IPS DF 4.7 (cell line): Measurements from ENCODE around the gene CRLF1.

Source experiments
- DNase-seq: peaks from one replicate; pipeline ENCODE4 v3.0.0-alpha.2; 2013; ENCODE audit warnings: low spot score; ENCODE audit errors: extremely low read depth

Gene CRLF1

DNA sequence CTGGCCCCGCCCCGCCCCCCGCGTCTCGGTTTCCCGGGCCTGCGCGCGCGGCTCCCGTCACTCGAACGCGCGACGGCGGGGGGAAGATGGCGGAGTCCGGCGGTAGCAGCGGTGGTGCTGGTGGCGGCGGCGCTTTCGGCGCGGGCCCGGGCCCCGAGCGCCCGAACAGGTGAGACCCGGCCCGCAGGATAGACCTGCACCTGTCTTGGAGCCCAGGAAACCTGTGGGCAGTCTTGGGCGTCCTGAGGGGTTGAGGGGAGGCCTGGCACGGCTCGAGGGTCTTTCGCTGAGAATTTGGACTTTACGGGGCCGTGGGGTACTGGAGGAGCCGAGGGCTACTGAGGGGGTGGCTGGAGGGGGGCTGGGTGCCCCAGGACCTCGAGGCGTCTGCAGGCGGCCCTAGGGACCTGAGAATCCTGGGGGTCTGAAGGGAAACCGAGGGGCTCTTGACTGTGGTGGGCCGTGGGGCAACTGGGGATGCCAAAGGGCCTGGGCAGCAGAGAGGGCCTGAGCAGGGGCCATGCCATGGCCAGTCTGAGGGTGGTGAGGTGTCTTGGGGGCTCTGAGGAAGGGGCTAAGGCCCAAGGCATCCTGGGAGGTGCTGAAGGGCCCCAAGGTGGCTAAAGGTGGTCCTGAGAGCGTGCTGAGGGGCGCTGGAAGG is 30.5 kb upstream of the CRLF1 start, which contains the start of gene KLHL26:
KLHL26 (plus strand) TSS at position 60 of the 661 bp plus-strand sequence; CDS start at position 87, 27 bp downstream.
- DNase-seq = no peak

DNA sequence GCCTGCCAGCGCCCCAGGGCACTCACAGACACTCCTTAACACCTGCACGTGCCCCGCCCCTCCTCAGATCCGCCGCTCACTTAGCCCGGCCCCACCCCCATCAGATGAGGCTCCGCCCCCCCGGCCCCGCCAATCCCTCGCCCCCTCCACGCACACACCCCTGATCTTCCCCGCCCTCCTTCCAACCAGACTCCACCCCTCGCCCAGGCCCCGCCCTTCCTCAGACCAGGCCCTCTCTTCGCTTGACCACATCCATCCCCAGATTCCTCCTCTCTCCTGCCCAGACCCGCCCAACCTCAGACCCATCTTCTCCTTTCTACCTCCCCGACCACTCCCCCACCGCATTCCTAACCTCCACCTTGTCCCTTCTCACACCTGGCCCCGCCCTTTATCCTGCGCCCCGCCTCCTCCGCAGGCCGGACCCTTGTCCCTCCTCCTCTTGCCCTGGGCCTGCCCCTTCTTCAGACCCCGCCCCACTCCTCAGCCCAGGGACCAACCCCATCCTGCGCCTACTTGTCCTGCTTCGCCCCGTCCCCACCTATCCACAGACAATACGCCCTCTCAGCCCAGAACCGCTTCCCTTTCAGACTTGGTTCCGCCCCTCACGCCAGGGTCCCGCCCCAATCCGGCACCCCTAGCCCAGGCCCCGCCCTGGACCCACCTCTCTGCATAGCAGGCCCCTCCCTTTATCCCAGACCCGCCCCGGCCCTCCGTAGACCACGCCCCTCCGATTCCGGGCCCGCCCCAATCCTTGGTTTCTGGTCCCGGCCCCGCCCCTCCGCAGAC is 29.8 kb upstream of the CRLF1 start:
- peak; percentile 60 for DNase-seq

DNA sequence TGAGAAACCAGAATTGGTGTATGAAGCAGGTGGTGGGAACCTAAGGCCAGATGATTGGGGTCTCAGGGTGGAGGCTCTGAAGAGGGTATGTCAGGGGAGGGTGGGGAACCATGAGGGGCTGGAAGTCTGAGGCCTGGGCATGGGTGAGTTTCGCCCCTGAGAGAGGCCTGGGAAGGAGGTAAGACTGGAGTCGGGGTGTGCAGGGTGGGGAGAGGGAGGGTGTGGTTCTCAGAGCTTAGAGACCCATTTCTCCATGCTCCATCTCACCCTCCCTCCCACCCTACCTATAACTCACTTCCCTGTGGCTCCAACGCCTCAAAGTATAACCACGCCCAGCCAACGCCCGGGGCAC is 29.2 kb upstream of the CRLF1 start:
- no peak for DNase-seq

DNA sequence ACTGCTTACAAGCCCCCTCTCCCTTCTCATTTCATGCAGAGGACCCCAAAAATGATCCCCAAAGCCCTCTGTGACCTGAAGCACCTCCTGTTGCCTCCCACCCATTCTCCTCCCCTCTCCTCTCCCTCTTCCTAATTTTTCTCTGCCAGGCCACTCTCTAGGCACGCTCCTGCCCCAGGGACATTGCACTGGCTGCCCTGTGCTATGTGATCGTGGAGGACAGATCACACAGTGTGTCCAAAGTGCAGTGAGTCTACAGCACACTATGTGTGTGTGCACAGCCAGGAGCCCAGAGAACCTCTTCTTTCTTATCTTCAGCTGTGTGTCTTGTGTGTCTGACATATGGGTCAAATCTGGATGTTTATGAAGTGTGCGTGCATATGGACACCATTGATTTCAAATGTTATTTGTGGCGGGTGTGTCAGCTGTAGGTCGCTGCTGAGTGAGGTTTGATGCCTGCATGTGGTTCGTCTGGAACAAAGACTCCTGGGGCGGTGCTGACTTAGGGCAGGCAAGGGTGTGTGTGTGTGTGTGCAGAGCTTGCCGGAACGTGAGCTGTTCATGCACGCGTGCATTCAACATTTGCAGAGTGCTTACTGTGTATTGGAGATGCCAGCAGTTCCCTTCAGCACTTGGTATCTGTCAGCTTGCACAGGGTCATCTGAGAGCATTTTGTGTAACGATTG is 28.2 kb upstream of the CRLF1 start:
- no peak for DNase-seq

DNA sequence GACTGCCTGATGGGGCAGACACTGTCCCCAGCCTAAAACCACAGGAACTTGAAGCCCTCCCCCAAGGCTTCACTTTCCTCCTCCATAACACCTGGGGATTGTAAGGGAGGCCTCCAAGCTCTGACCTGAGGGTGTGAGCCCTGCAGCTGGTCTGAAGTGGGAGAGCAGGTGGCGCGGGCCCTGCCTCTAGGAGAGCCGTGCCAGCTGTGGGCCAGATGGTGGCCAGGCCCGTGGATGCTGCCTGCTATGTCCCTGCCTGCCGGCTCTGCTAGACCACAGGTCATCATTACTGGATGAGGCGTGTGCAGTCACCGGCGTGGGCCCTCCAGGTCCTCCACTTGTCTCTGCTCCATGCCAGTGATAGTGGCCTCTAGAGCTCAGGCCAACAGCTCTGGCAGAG is 26.7 kb upstream of the CRLF1 start:
- DNase-seq = no peak

DNA sequence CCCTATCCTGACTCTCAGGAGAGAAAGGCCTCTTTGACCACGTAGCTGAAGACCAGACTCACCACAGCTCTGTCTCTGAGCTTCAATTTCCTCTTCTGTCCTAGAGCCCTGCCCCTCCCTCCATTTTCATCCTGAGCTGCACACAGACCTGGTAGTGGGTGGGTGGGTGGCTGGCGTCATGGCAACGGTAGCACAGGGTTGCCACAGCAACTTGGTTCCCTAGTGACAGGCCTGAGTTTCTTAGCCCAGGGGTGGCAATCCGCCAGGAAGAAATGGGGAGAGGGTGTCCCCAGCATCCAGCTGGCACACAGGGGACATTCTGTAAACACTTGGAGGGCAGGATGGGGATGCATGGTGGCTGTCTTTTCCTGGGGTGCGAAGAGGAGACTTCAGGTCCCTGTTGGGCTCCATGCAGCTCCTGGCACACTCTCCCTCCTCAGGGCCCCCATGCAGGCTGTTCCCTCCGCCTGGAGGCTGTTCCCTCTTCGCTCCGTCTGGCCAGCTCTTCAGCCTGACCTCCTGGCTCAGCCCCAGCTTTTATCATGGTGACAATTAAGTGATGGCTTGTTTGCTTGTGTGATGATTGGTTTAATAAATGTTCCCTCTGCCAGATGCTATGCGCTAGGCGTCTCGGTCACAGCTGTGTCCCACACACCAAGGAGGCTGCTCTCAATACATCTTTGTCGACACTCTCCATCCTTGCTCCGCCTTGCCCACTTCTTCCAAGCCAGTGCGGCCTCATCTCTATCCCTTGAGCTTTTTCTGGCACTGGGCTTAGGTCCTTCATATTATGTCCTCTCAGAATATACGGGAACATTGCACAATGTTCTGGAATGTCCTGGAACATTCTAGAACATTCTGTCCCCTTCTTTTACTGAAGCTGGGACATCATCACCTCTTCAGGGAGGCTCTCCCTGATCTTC is 22.8 kb upstream of the CRLF1 start:
- DNase-seq = no peak

DNA sequence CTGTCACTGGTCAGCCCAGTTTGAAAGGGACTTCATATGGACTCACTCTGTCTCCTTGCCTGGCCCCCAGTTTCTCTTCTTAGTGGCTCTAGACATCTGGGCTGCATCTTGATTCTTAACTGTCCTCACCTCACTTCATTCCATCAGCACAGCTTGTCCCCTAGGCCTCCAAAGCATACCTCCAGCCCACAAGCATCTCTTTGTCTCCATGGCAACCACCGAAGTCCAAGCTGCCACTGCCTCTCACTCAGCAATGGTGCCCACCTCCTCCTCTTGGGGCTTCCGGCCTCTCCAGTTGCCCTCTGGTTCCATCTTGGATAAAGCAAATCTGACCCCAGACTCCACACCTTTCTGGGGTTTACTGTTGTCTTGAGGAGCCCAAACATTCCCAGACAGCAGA is 20.3 kb upstream of the CRLF1 start:
- DNase-seq = no peak

DNA sequence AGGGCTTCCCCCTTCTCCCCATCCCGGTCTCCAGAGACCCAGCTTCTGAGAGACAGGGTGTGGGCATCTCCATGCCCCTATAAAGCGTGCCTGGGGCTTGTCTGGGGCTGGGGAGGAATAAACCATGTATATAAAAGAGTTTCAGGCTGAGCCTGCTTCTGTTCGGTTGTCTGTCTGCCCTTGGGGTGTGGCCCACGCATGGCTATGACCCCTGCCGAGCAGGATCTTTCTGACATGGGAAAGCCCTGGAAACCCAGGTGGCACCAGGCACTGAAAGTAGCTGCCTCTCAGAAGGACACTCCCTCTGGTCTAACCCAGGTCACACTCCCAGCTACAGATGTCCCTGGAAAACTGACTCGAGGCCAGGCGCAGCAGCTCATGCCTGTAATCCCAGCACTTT is 14.3 kb upstream of the CRLF1 start:
- no peak for DNase-seq

DNA sequence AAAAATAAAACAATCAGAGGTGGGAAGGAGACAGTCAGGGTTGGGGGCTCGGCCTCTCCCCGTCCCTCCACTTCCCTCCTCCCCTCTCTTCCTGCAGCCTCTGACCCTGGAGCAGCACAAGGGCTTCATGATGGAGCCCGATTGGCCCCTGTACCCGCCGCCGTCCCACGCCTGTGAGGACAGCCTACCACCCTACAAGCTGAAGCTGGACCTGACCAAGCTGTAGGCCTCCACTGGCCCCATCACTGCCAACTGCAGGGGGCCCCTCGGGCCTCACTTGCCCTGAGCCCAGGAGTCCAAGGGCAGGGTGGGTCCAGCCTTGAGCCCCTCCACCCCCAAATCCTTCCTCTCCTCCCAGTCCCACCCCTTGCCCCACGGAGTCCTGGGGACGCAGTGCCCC is 13.7 kb upstream of the CRLF1 start:
- no peak for DNase-seq

DNA sequence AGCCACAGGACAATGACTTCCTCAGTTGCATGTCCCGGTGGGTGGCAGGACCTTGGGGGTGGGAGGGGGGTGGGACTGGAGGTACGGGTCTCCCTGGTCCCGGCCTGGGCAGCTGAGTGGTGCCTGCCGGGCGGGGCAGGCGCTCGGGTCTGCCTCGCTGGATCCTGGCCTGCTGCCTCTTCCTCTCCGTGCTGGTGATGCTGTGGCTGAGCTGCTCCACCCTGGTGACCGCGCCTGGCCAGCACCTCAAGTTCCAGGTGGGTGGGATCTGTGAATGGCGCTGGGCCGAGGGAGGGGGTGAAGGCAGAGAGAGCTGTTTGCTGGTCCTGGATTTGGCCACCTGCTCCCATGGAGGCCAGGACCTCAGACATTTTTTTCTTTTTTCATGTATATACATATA is 11.6 kb upstream of the CRLF1 start:
- no peak for DNase-seq

DNA sequence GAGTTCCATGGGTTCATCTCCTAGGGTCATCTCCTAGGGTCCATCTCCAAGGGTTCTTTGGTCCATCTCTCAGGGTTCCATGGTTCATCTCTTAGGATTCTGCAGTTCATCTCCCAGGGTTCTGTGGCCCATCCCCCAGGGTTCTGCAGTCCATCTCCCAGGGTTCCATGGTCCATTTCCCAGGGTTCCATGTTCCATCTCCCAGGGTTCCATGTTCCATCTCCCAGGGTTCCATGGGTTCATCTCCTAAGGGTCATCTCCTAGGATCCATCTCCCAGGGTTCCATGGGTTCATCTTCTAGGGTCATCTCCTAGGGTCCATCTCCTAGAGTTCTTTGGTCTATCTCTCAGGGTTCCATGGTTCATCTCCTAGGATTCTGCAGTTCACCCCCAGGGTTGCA is 11.0 kb upstream of the CRLF1 start:
- no peak for DNase-seq

DNA sequence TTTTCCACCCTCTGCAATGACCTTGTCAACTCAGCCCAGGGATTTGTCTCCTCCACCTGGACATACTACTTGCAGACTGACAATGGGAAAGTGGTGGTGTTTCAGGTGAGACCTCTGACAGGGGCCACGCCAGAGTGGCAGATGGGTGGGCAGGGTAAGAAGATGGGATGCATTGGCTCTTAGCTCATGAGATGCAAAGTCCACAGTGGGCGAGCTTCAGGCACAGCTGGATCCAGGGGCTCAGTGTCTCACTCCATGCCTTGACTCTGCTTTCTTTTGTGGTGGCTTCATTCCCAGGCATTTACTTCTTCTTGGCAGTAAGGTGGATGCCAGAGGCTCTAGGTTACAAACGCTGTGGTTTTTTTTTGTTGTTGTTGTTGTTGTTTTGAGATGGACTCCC is 9.4 kb upstream of the CRLF1 start:
- DNase-seq = no peak

DNA sequence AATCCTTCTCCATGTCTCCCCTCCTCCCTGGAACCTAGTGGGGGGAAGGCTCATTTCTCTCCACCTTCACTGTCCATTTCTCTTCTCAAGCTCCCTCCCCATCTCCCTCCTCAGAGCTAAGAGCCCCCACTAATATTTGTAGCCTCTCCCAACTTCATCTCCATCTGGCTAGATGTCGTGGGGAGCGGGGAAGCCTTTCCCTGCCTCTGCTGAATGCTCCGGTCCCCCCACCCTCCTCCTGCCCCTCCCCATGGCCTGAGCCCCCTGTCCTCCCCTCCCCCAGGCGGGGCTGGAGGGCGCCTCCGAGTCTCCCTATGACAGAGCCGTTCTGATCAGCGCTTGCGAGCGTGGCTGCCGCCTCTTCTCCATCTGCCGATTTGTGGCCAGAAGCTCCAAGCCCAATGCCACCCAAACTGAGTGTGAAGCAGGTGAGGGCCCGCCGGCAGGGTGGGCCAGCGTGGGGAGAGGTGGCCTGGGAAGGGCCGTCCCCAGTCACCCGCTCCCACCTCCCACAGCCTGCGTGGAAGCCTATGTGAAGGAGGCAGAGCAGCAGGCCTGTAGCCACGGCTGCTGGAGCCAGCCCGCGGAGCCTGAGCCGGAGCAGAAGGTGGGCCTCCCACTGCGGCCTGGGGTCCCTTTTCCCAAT is 7.1 kb upstream of the CRLF1 start:
- DNase-seq = no peak

DNA sequence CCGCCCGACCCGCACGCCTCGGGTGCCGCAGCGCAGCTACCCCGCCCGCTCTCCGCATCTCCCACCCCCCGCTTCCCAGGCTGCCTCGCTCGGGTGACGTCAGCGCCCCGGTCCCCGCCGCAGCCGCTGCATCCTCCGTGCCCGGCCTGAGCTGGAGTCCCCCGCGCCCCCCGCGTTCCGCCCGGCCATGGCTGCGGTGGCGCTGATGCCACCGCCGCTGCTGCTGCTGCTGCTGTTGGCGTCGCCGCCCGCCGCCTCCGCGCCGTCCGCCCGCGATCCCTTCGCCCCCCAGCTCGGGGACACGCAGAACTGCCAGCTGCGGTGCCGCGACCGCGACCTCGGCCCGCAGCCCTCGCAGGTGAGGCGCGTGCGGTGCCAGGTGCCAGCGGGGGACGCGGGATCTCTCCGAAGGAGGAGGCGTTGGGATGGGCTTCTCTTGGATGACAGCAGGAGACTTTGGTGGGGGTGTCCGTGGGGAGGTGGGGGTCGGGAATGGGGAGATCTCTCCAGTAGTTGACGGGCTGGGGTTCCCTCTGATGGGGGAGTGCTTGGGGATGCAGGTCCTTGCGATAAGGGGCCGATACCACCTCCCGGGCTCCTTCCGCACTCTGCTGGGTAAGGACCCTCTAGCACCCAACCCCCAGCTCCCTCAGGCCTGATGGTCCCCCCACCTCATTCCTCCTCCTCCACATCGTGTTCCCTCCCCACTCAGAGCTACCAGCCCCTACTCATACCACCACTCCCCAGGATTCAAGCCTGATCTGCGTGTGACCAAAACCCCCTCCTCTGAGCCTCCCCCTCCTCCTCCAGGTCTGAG is 6.4 kb upstream of the CRLF1 start, which contains the start of gene TMEM59L:
TMEM59L (plus strand) TSS at position 99 of the 817 bp plus-strand sequence; CDS start at position 188, 89 bp downstream.
- DNase-seq = no peak

DNA sequence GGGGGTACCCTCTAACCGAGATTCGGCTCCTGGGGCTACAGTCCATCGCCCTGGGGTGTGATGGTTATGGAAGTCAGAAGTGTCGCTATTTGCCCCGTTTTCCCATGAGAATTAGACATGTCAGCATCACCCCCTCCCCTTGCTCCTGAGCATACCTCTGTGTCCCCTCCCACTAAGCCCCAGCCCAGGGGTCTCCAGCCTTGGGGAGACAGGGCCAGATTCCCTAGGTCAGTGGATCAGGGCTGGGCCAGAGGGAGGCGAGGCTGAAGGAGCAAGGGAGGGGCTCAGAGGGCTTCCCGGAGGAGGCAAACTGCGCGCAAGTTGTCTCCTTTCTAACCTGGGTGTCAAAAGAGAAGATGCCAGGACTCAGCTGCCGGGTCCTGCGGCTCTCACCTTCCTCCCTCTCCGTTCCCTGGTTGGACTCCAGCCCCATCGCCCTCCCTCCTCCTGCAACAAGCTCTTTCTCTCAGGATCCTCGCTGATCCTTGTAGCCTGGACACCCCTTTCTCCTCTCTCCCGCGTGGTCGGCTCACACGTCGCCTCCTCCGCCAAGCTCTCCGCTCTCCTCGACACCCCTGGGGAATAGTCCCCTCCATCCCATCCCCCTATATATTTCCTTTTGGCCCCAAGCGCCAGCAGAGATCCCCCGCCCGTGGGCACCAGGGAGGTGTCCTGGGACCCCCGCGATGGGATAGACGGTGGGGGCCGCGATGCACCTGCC is 5.6 kb upstream of the CRLF1 start:
- DNase-seq = no peak

DNA sequence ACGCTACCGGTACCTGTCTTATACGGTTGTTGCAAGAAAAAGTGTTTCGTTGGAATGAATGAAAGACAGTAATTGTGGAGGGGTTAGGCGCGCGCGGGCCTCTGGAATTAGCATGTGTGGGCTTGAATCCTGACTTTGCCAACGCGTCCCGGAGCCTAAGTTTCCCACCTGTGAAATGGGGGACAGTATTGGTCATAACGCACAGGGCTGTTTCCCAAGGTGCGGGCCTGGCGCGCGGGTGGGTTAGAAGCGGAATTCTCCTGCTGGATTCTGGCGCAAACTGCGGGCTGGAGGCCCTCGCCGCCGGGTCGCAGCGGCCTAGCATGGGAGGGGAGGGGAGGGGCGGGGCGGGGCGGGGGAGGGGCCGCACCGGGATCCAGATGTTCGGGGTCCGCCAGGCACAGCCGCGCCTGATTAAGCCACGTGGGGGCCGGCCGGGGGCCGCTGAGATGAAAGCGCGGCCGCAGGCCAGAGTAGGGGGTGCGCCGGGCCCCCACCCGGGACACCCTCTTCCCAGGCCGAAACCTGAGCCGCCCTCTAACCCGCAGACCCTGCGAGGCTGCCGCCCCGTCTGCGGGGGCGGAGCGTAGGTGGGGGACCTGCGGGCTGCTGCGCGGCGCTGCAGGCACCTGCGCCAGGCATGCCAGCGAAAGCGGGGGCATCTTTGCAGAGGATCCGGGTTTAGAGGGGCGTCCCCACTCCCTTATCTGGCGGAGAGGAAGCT is 4.9 kb upstream of the CRLF1 start:
- DNase-seq = no peak

DNA sequence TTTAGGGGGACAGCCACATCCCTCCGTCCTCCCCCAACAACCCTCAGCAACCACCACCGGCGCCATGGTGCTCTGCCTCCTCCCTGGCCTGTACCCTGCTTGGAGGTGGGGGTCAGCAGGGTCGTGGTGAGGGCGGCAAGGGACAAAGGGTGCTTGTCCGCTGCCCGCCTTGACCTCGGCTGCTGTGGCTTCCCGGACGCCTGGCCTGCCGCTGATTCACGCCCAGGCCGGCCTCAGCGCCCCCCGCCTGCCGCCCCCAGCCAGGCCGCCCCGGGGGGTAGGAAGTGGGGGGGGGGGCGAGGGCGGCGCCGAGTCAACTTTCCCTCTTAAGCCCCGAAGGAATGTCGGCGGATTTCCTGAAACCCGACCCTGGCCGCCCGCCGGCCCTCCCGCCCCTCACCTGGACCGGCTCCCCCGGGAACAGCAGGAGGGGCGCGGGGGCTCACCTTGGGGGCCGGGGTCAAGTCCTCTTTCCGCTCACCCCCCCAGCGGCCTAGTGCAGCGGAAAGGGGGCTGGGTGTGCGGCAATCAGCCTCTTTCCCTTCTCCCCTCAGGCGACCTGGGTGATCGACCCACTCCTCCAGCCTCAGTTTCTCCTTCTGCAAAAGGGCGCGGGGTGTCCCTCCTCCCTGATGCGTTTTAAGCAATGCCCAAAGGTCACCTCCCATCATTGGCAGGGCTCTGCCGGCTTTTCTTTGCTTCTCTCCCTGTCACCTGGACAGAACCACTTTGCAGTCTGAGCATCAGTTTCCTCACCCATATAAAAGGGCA is 4.1 kb upstream of the CRLF1 start:
- DNase-seq = no peak

DNA sequence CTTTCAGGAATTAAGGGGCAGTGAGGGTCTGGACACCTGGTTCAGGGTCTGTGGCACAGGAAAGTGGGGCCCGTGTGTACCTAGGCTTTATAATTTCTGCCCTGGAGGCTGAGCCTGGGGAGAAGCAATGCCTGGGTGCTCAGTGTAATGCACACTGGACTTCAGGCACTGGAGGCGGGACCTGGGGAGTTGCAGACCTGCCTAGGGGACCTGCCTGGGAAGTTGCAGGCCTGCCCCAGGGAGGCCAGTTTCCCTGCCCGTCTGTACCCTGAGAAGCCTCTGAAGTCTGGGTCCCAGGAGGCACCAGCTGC is 3.6 kb upstream of the CRLF1 start:
- no peak for DNase-seq
